Thymus (tissue), 11 donors: Measurements from ENCODE around the gene ST3GAL5. TPM values are rescaled to one million over a fixed set of nuclear protein-coding genes. Genes with fewer than 3 reads are reported as not detected.
A peak's percentile ranks its signal among the peaks of the same experiment; 100 is the strongest.

Source experiments
- DNase-seq, 9 donors: peaks; one replicate each; pipeline ENCODE4 v3.0.0-alpha.2; 2013; ENCODE audit warnings: low spot score in 9 of 9, low read depth in 6 of 9, missing footprints in 1 of 9
- H3K27ac ChIP-seq, 2 donors: one replicate each; pipeline ENCODE4 v1.5.1; 2013; ENCODE audit warnings: control low read depth in 1 of 2, low read depth in 1 of 2, low read length in 1 of 2, mild to moderate bottlenecking in 1 of 2, moderate library complexity in 1 of 2
- H3K27me3 ChIP-seq, 2 donors: one replicate each; pipeline ENCODE4 v1.5.1; 2013; ENCODE audit warnings: low read length in 1 of 2; ENCODE audit not compliant: control insufficient read depth in 2 of 2, insufficient read depth in 1 of 2
- H3K36me3 ChIP-seq, 2 donors: one replicate each; pipeline ENCODE4 v1.5.1; 2013; ENCODE audit warnings: low read length in 1 of 2, mild to moderate bottlenecking in 1 of 2, moderate library complexity in 1 of 2; ENCODE audit not compliant: control insufficient read depth in 2 of 2, insufficient read depth in 2 of 2
- H3K4me1 ChIP-seq, 2 donors: one replicate each; pipeline ENCODE4 v1.5.1; 2013; ENCODE audit warnings: low read length in 2 of 2; ENCODE audit not compliant: control insufficient read depth in 2 of 2, insufficient read depth in 2 of 2
- H3K4me3 ChIP-seq, 2 donors: one replicate each; pipeline ENCODE4 v1.5.1; 2013; ENCODE audit warnings: low read length in 2 of 2, control low read depth in 1 of 2, mild to moderate bottlenecking in 1 of 2
- H3K9me3 ChIP-seq, 2 donors: one replicate each; pipeline ENCODE4 v1.5.1; 2013; ENCODE audit warnings: low read length in 1 of 2, mild to moderate bottlenecking in 1 of 2; ENCODE audit not compliant: control insufficient read depth in 2 of 2, insufficient read depth in 1 of 2
- WGBS: extraction: QIAGEN DNeasy Blood & Tissue Kit; methylation state at CpG from one replicate; pipeline ENCODE4 v1.1.7; 2013; 5-methylcytosine and 5-hydroxymethylcytosine counted together
- polyA plus RNA-seq: library from polyadenylated mRNA; stranded (reverse); fragments of 200-250 nt; gene quantifications from one replicate; pipeline ENCODE4 v1.2.3, GENCODE V29; 2013
- total RNA-seq: library from RNA; stranded (reverse); fragments of 120-200 nt; gene quantifications from one replicate; pipeline ENCODE4 v1.2.4, GENCODE V29; 2013
- donor health status: healthy.

Gene ST3GAL5
- total and polyA plus RNA-seq, 2 donors, result 35.4 to 39.2 TPM

DNA sequence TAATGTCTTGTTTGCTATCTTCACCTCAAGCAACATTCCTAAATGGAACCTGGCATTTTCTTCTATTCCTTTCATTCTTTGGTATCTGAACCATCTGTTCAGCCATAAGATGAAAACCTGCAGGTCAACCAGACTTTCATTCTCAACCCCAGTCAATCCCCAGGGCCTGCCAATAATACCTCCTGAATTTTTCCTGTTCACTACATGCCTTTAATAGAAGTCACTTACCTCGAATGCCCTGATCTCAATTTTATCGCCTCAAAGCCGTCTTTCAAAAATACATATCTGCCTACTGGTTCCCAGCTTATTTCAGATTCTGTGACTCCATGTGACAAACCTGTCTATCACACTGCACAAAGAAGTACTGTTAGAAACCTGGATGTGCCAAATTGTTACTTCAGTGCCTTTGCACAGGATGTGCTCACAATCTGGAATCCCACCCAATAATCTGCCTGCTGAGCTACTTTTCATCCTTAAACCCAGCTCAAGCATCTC lies 22.6 kb downstream of the ST3GAL5 start:
- WGBS, result 97% methylated on average over 3 of the region's 3 CpGs
- H3K4me3 ChIP-seq, result no peak overlapping the region
- DNase-seq, result no peak
- no peaks in the 10 kb centered on the region for H3K27me3 ChIP-seq
- peaks cover 25 to 51% of the 10 kb centered on the region in 2 donors for H3K36me3 ChIP-seq
- H3K4me1 ChIP-seq, result peaks cover 0 to 11% of the 10 kb centered on the region in 2 donors
- no peak overlapping the region for H3K27ac ChIP-seq
- no peaks in the 10 kb centered on the region for H3K9me3 ChIP-seq

DNA sequence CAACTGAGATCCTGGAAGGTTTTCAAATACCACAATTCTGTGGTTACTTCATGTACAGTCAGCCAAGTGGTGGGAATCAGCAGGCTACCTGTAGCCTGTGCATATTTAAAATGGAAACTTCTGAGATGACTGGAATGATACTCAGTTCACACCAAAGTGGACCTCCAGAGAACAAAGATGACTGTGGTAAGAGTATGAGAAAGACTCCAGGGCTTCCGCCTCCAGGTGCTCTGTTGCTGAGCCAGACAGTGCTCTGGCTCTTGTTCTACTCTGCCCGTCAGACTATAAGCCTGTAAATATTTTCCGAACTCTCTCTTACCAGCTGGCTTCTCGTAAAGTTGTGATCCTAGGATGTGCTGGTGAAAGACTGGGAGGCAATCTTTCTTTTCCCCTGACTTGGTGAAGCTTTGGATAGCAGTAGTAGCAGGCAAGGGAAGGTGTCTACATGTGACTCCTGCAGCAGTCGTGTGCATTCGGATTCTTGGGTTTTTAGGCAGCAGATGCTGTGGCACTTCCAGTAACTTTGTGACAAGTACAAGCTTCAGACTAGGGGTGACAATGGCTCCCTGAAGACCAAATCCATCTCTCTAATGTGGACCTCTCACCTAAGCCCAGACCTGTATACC lies 23.1 kb downstream of the ST3GAL5 start:
- H3K9me3 ChIP-seq, result no peaks in the 10 kb centered on the region
- no peaks in the 10 kb centered on the region for H3K27me3 ChIP-seq
- WGBS, result 91% methylated on average over 6 of the region's 6 CpGs
- peaks cover 27 to 57% of the 10 kb centered on the region in 2 donors for H3K36me3 ChIP-seq
- H3K4me3 ChIP-seq, result no peak overlapping the region
- H3K27ac ChIP-seq, result no peak overlapping the region
- H3K4me1 ChIP-seq, result peaks cover 0 to 11% of the 10 kb centered on the region in 2 donors
- DNase-seq, result no peak

DNA sequence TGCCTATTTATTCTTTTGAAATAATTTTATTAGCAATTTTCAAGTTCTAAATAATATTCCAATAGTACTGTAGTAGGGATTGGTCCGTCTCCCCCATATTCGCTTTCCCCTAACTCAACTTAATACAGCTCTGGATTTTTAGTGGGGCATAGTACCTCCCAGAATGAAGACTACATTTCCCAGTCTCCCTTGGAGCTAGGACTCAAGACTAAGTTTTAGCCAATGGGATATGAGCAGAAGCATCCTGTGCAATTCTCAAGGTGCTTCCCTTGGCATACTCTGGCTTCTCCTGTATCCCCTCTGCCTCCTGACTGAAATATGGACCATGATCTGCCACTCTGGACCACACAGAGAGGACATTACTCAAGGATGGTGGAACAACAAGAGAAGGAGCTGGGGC lies 24.1 kb downstream of the ST3GAL5 start:
- peaks cover 0 to 11% of the 10 kb centered on the region in 2 donors for H3K4me1 ChIP-seq
- peaks cover 28 to 60% of the 10 kb centered on the region in 2 donors for H3K36me3 ChIP-seq
- H3K27ac ChIP-seq, result no peak overlapping the region
- H3K9me3 ChIP-seq, result no peaks in the 10 kb centered on the region
- over 99% methylated on average over 2 of the region's 2 CpGs for WGBS
- H3K4me3 ChIP-seq, result no peak overlapping the region
- H3K27me3 ChIP-seq, result no peaks in the 10 kb centered on the region
- no peak for DNase-seq

DNA sequence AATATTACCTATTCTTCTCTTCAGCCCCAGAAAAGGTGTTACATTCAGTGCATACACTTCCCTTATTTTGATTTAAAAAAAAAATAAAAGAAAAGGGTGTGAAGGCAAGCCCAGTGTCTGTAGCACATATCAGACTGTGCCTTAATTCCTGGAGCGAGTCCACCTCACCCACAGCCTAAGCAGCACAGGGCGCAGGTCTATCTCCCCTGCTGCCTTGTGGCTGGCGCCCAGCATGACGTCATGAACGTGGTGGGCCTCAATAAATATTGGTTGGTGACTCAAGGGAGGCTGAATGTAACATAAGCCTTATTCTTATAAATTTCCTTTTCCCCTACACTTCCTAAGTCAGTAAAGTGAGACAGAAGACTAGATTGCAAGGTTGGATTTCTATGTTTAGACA lies 26.4 kb downstream of the ST3GAL5 start:
- Histone ChIP-seq H3K36me3 (peaks cover 43 to 63% of the 10 kb centered on the region in 2 donors), H3K4me1 (peaks cover 0 to 8% of the 10 kb centered on the region in 2 donors), H3K27ac (no peak overlapping the region), H3K4me3 (no peak overlapping the region), H3K27me3 (no peaks in the 10 kb centered on the region), H3K9me3 (no peaks in the 10 kb centered on the region)
- WGBS, result 95% methylated on average over 5 of the region's 5 CpGs
- no peak for DNase-seq

DNA sequence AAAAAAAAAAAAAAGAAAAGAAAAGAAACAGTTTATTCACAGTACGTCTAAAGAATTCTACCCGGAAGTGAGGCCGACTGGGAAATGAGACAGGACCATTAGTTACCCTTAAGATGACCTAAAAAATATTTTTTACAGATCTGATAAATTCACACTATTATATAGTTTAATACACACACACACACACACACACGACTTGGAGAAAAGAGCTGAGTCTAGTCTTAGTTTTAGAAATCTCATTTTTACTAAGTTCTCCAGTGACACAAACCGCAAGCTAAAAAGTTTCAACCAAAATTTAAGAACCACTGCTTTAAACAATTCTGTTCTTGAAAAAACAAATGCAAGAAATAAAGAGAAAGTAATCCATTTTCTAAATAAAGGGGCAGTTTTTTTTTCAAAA lies 27.1 kb downstream of the ST3GAL5 start:
- H3K36me3 ChIP-seq, result peaks cover 48 to 64% of the 10 kb centered on the region in 2 donors
- no peak for DNase-seq
- H3K27me3 ChIP-seq, result no peaks in the 10 kb centered on the region
- no peaks in the 10 kb centered on the region for H3K9me3 ChIP-seq
- no peak overlapping the region for H3K4me3 ChIP-seq
- 91% methylated on average over 5 of the region's 5 CpGs for WGBS
- H3K4me1 ChIP-seq, result peaks cover 0 to 8% of the 10 kb centered on the region in 2 donors
- peak overlapping the region in 1 of 2 donors; percentile 1 for H3K27ac ChIP-seq

DNA sequence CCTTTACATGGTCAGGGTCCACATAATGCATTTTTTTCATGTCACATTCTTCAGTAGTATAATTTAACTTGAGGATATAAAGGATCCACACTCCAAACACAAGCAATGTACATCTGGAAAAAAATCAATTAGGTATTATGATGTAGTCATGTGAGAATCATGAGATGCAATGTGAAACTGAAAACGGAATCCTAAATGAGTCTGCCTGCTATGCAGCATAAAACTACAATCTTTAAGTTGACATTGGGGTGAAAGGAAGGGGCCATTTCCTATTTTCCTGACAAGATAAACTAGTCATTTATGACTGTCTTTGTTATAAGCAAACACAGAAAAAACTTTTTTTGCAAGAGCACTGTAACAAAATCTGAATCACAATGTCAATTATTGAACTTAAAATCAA lies 27.6 kb downstream of the ST3GAL5 start:
- H3K27ac ChIP-seq, result peak overlapping the region in 1 of 2 donors; percentile 1
- 24% methylated on average over 1 of the region's 1 CpG for WGBS
- peaks cover 0 to 8% of the 10 kb centered on the region in 2 donors for H3K4me1 ChIP-seq
- peak in 1 of 9 donors; percentile 45 for DNase-seq
- H3K36me3 ChIP-seq, result peaks cover 52 to 64% of the 10 kb centered on the region in 2 donors
- H3K27me3 ChIP-seq, result no peaks in the 10 kb centered on the region
- no peak overlapping the region for H3K4me3 ChIP-seq
- H3K9me3 ChIP-seq, result no peaks in the 10 kb centered on the region

DNA sequence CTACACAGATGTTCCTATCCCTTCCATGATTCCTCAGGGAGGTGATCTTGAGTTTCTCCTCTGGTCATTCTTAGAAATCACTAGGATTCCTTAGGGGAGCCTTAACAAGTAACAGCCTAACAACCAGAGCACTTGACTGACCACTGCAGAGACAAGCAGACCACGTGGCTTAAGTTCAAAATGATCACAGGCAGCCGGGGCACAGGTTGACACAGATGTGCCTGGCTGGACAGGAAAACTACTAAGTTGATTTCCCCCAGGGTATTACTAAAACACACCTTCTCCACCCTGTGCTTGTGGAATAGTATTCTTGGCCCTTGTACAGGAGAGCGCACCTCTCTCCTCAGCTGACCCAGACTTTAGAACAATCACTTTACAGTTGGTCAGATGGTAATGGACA lies 29.9 kb downstream of the ST3GAL5 start:
- H3K36me3 ChIP-seq, result peaks cover 52 to 75% of the 10 kb centered on the region in 2 donors
- no peak overlapping the region for H3K4me3 ChIP-seq
- H3K4me1 ChIP-seq, result peaks cover 7 to 15% of the 10 kb centered on the region in 2 donors
- H3K9me3 ChIP-seq, result no peaks in the 10 kb centered on the region
- WGBS, result 94% methylated on average over 3 of the region's 3 CpGs
- no peaks in the 10 kb centered on the region for H3K27me3 ChIP-seq
- H3K27ac ChIP-seq, result no peak overlapping the region
- no peak for DNase-seq

DNA sequence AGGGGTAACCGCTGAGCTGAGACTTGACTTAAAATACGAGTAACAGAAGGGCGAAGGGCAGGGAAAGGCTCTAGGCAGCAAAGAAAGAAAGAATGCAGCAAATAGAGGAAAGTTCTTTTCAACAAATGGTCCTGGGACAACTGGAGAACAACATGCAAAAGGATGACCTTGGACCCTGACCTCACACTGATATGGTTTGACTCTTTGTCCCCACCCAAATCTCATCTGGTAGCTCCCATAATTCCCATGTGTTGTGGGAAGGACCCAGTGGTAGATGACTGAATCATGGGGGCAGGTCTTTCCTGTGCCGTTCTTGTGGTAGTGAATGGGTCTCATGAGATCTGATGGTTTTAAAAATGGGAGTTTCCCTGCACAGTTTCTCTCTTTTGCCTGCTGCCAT lies 33.9 kb downstream of the ST3GAL5 start:
- H3K27ac ChIP-seq, result peak overlapping the region in 1 of 2 donors; percentile 98
- peaks cover 26 to 41% of the 10 kb centered on the region in 2 donors for H3K4me1 ChIP-seq
- no peak for DNase-seq
- 94% methylated on average over 4 of the region's 4 CpGs for WGBS
- H3K4me3 ChIP-seq, result no peak overlapping the region
- H3K36me3 ChIP-seq, result peaks cover 51 to 79% of the 10 kb centered on the region in 2 donors
- H3K27me3 ChIP-seq, result no peaks in the 10 kb centered on the region
- H3K9me3 ChIP-seq, result no peaks in the 10 kb centered on the region

DNA sequence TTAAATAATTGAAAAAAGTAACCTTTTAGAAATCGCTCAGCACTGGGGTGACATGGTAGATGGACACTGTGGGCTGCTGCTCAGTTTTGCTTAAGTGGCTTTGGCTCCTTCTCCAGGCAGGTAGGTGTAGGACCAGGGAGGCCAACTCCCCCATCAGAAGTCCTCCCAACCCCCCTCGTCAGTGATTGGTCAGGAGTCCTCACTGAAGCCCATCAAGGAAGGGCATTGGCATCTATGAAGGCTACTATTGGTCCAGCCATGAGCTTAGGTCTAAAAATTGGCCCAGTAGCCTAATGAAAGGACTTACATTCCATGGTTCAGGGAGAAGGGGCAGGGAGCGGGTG lies 34.7 kb downstream of the ST3GAL5 start:
- H3K9me3 ChIP-seq, result no peaks in the 10 kb centered on the region
- peaks cover 44 to 75% of the 10 kb centered on the region in 2 donors for H3K36me3 ChIP-seq
- peak overlapping the region; percentile 21 to 25 for H3K4me3 ChIP-seq
- DNase-seq, result no peak
- H3K4me1 ChIP-seq, result peaks cover 26 to 41% of the 10 kb centered on the region in 2 donors
- WGBS, result 43% methylated on average over 3 of the region's 3 CpGs
- H3K27me3 ChIP-seq, result no peaks in the 10 kb centered on the region
- peak overlapping the region; percentile 98 to 99 for H3K27ac ChIP-seq
